Spleen (tissue), 7 donors: ENCODE data around the gene C5orf15.

Experiments used
- POLR2A ChIP-seq, 3 donors: fragments of 450-650 bp; IDR thresholded peaks; one replicate each; pipeline ENCODE4 v1.5.1; 2017; ENCODE audit warnings: antibody characterized with exemption in 3 of 3, mild to moderate bottlenecking in 1 of 3
- POLR2AphosphoS5 ChIP-seq, 3 donors: sonication (generic); formaldehyde crosslinking; IDR thresholded peaks; one replicate each; pipeline ENCODE4 v1.5.1; 2017; ENCODE audit warnings: antibody characterized with exemption in 3 of 3
- TF ChIP-seq, protein P1 (sequence below), 11 experiments: fragments of 200-600 bp in 7 of 11; fragments of 450-650 bp in 4 of 11; sonication (generic) in 4 of 11; IDR thresholded peaks in 8 of 11; conservative IDR thresholded peaks in 3 of 11; 1 replicate in 7 of 11; 2 replicates in 4 of 11; pipeline versions ENCODE4 v1.4.0 to v1.8.0; 2016 to 2021; ENCODE audit warnings: antibody characterized with exemption in 11 of 11, inconsistent platforms in 4 of 11, mild to moderate bottlenecking in 1 of 11
- donor health status: DM: no; HTN: no; CAD: no; lungs with moderate emphysema.
- donor health status: DM: no; HTN: no; CAD: no.
- donor health status: DM: no; HTN: no; CAD: no.

DNA sequence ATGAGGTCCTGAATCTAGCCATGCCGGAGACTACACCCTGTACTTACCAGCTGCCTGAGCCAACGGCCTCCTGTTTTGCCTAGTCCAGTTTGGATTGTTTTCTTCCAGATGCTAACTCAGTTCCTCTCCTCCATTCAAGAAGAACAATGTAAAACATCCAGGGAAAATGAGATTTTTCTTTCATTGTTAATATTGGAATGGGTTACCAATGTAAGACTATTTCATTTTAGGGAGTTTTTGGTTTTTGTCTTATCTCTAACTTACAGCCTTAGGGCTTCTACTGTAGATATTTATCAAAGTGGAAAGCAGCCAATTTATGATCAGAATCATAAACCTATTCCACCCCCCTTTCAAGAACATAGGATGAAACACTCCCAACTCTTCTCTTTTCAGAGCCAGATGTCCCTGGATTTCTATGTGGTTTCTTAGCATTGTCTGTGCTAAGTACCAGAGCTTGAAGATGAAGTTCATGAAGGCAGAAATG, 39.9 kb upstream of the C5orf15 start:
- TF ChIP-seq, protein P1, sequence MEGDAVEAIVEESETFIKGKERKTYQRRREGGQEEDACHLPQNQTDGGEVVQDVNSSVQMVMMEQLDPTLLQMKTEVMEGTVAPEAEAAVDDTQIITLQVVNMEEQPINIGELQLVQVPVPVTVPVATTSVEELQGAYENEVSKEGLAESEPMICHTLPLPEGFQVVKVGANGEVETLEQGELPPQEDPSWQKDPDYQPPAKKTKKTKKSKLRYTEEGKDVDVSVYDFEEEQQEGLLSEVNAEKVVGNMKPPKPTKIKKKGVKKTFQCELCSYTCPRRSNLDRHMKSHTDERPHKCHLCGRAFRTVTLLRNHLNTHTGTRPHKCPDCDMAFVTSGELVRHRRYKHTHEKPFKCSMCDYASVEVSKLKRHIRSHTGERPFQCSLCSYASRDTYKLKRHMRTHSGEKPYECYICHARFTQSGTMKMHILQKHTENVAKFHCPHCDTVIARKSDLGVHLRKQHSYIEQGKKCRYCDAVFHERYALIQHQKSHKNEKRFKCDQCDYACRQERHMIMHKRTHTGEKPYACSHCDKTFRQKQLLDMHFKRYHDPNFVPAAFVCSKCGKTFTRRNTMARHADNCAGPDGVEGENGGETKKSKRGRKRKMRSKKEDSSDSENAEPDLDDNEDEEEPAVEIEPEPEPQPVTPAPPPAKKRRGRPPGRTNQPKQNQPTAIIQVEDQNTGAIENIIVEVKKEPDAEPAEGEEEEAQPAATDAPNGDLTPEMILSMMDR (IDR thresholded peaks at IDR 0.05 in 8 of 11, conservative IDR thresholded peaks at IDR 0.05 in 3 of 11): no peak
- no peak for TF ChIP-seq POLR2AphosphoS5 (IDR thresholded peaks at IDR 0.05)
- TF ChIP-seq POLR2A (IDR thresholded peaks at IDR 0.05): no peak
